ENCODE measurements around the gene UBE2B.
"Not testable (repeated sequence)": the region's sequence is repeated elsewhere in the genome, so short reads cannot be mapped to it uniquely, and the experiment has no call there.

Gene UBE2B

GRCh38 chr5:134370871-134371833 lies at the start of gene UBE2B:
Gene UBE2B, plus strand, starts transcription at chr5:134371569. Its CDS starts 27 bp downstream, at chr5:134371596.
- peak; percentile 99 for DNase-seq (ENCODE audit: low read depth in 2 of 2)

- no peak for DNase-seq (ENCODE audit: low read depth in 2 of 2)
Observed at GRCh38 chr5:134327327-134327726, 44.0 kb upstream of the UBE2B start.

GRCh38 chr5:134328619-134329018 lies 42.8 kb upstream of the UBE2B start:
- no peak for DNase-seq (ENCODE audit: low read depth in 2 of 2)

GRCh38 chr5:134336833-134337232 lies 34.5 kb upstream of the UBE2B start:
- DNase-seq (ENCODE audit: low read depth in 2 of 2) = not testable (repeated sequence)

- not testable (repeated sequence) for DNase-seq (ENCODE audit: low read depth in 2 of 2)
Observed at GRCh38 chr5:134343500-134343899, 27.9 kb upstream of the UBE2B start.

- not testable (repeated sequence) for DNase-seq (ENCODE audit: low read depth in 2 of 2)
Observed at GRCh38 chr5:134345476-134345875, 25.9 kb upstream of the UBE2B start.

- DNase-seq (ENCODE audit: low read depth in 2 of 2) = no peak
Observed at GRCh38 chr5:134345996-134346395, 25.4 kb upstream of the UBE2B start.

GRCh38 chr5:134349463-134349862 lies 21.9 kb upstream of the UBE2B start:
- DNase-seq (ENCODE audit: low read depth in 2 of 2) = no peak

- no peak for DNase-seq (ENCODE audit: low read depth in 2 of 2)
Observed at GRCh38 chr5:134355681-134356080, 15.7 kb upstream of the UBE2B start.

GRCh38 chr5:134365604-134366003 lies 5.8 kb upstream of the UBE2B start:
- no peak for DNase-seq (ENCODE audit: low read depth in 2 of 2)

- no peak for DNase-seq (ENCODE audit: low read depth in 2 of 2)
Observed at GRCh38 chr5:134370311-134370870, 978 bp upstream of the UBE2B start.

- DNase-seq (ENCODE audit: low read depth in 2 of 2) = no peak
Observed at GRCh38 chr5:134371834-134372340, 518 bp downstream of the UBE2B start.

- not testable (repeated sequence) for DNase-seq (ENCODE audit: low read depth in 2 of 2)
Observed at GRCh38 chr5:134373633-134374032, 2.3 kb downstream of the UBE2B start.

- no peak for DNase-seq (ENCODE audit: low read depth in 2 of 2)
Observed at GRCh38 chr5:134374232-134374631, 2.9 kb downstream of the UBE2B start.

- DNase-seq (ENCODE audit: low read depth in 2 of 2) = no peak
Observed at GRCh38 chr5:134380346-134380745, 9.0 kb downstream of the UBE2B start.

GRCh38 chr5:134382204-134382603 lies 10.8 kb downstream of the UBE2B start:
- DNase-seq (ENCODE audit: low read depth in 2 of 2) = not testable (repeated sequence)

- DNase-seq (ENCODE audit: low read depth in 2 of 2) = no peak
Observed at GRCh38 chr5:134383980-134384697, 12.8 kb downstream of the UBE2B start.

- DNase-seq (ENCODE audit: low read depth in 2 of 2) = no peak
Observed at GRCh38 chr5:134387443-134387842, 16.1 kb downstream of the UBE2B start.

GRCh38 chr5:134392301-134392700 lies 20.9 kb downstream of the UBE2B start:
- DNase-seq (ENCODE audit: low read depth in 2 of 2) = no peak

- DNase-seq (ENCODE audit: low read depth in 2 of 2) = no peak
Observed at GRCh38 chr5:134394932-134395331, 23.6 kb downstream of the UBE2B start.

GRCh38 chr5:134396274-134396673 lies 24.9 kb downstream of the UBE2B start:
- DNase-seq (ENCODE audit: low read depth in 2 of 2) = no peak

- no peak for DNase-seq (ENCODE audit: low read depth in 2 of 2)
Observed at GRCh38 chr5:134397196-134397595, 25.8 kb downstream of the UBE2B start.
